GM21529 (cell line): ENCODE data around the gene RPRD1B.

Experiments
- ATAC-seq: cut with Tn5 transposase; IDR thresholded peaks from one replicate; pipeline ENCODE4 v1.9.1; 2021; ENCODE audit not compliant: unreplicated experiment

RPRD1B gene

GRCh38 chr20:38034961-38035360 lies 1.4 kb downstream of the RPRD1B start:
- ATAC-seq, result no peak

GRCh38 chr20:38036366-38036765 lies 2.8 kb downstream of the RPRD1B start:
- no peak for ATAC-seq

GRCh38 chr20:38040276-38040675 lies 6.7 kb downstream of the RPRD1B start:
- no peak for ATAC-seq

- ATAC-seq, result no peak
These were observed 10.2 kb downstream of the RPRD1B start for GRCh38 chr20:38043512-38044300.

GRCh38 chr20:38044685-38045084 lies 11.1 kb downstream of the RPRD1B start:
- ATAC-seq, result no peak

- no peak for ATAC-seq
These were observed 13.0 kb downstream of the RPRD1B start for GRCh38 chr20:38046572-38046971.

GRCh38 chr20:38049800-38050199 lies 16.3 kb downstream of the RPRD1B start:
- no peak for ATAC-seq

- no peak for ATAC-seq
These were observed 17.1 kb downstream of the RPRD1B start for GRCh38 chr20:38050686-38051085.

- ATAC-seq, result no peak
These were observed 19.3 kb downstream of the RPRD1B start for GRCh38 chr20:38052870-38053269.

- ATAC-seq, result no peak
These were observed 21.1 kb downstream of the RPRD1B start for GRCh38 chr20:38054647-38055046.

GRCh38 chr20:38055294-38055693 lies 21.7 kb downstream of the RPRD1B start:
- no peak for ATAC-seq

GRCh38 chr20:38055848-38056247 lies 22.3 kb downstream of the RPRD1B start:
- ATAC-seq, result no peak

- peak; percentile 62 for ATAC-seq
These were observed 23.9 kb downstream of the RPRD1B start for GRCh38 chr20:38057351-38057972.

- no peak for ATAC-seq
These were observed 26.3 kb downstream of the RPRD1B start for GRCh38 chr20:38059832-38060231.

- ATAC-seq, result no peak
These were observed 27.0 kb downstream of the RPRD1B start for GRCh38 chr20:38060536-38060935.

- ATAC-seq, result no peak
These were observed 27.6 kb downstream of the RPRD1B start for GRCh38 chr20:38061109-38061508.

GRCh38 chr20:38062890-38063289 lies 29.3 kb downstream of the RPRD1B start:
- no peak for ATAC-seq

GRCh38 chr20:38063911-38064530 lies 30.5 kb downstream of the RPRD1B start:
- ATAC-seq, result no peak

GRCh38 chr20:38065764-38066375 lies 32.3 kb downstream of the RPRD1B start:
- no peak for ATAC-seq

GRCh38 chr20:38066969-38067716 lies 33.6 kb downstream of the RPRD1B start:
- ATAC-seq, result no peak
